HCT116 (cell line): Measurements from ENCODE around the gene FCHSD2. TPM values are rescaled to one million over a fixed set of nuclear protein-coding genes. Genes with fewer than 3 reads are reported as not detected.

Experiments
- ATAC-seq: fragments of 200-7000 bp; cut with Tn5 transposase; 2 replicates; pipeline ENCODE4 v1.9.1; 2020; ENCODE audit warnings: mild to moderate bottlenecking, moderate library complexity
- BruUV-seq: library from RNA; stranded (reverse); fragments of 400-500 nt; replicated peaks from 2 replicates; lab custom pipeline; 2021; lab: Mats Ljungman, UMichigan
- CTCF ChIA-PET: fragments of 300-600 bp; sonication (Branson Sonifier 250); formaldehyde crosslinking; loops from one replicate; lab custom pipeline; 2021; ENCODE audit warnings: antibody characterized with exemption; lab: Charles Lee
- POLR2A ChIA-PET: fragments of 300-600, 350-600 bp; sonication (Branson Sonifier 250); formaldehyde crosslinking; loops from one replicate; lab custom pipeline; 2021; ENCODE audit warnings: antibody characterized with exemption; lab: Charles Lee
- RAD21 ChIA-PET, 2 experiments: fragments of 300-600 bp; sonication (Branson Sonifier 250); formaldehyde crosslinking; loops; one replicate each; lab custom pipeline; 2023; ENCODE audit warnings: low total read pairs in 2 of 2; ENCODE audit not compliant: uncharacterized antibody in 2 of 2, unreplicated experiment in 2 of 2, low non-redundant PET in 1 of 2; lab: Charles Lee
- DNase-seq: peaks from one replicate; pipeline ENCODE4 v3.0.0-alpha.2; 2010; ENCODE audit warnings: low read depth, low spot score
- H2AFZ ChIP-seq: fragments of 200-600 bp; shearing (Covaris generic), sonication (generic); 2 replicates; pipeline ENCODE4 v1.6.1; 2017; ENCODE audit warnings: low read depth, mixed run types, mixed read lengths, antibody characterized with exemption, low read length; ENCODE audit not compliant: poor library complexity, severe bottlenecking
- H3K27ac ChIP-seq: 2 replicates; pipeline ENCODE4 v1.5.1; 2012; ENCODE audit warnings: low read depth, low read length
- H3K27me3 ChIP-seq: fragments of 200-600 bp; sonication (generic); 2 replicates; pipeline ENCODE4 v1.6.1; 2016; ENCODE audit warnings: mixed run types, low read length, mixed read lengths; ENCODE audit not compliant: insufficient read depth
- H3K36me3 ChIP-seq, 2 experiments: fragments of 200-500 bp in 1 of 2; fragments of 200-600 bp in 1 of 2; sonication (Bioruptor generic) in 1 of 2; sonication (generic) in 1 of 2; 2 replicates each; pipeline versions ENCODE4 v1.5.1 to v1.6.1; 2014 to 2016; ENCODE audit warnings: low read length in 2 of 2, inconsistent platforms in 1 of 2, mixed read lengths in 1 of 2, mixed run types in 1 of 2; ENCODE audit not compliant: insufficient read depth in 2 of 2, control insufficient read depth in 1 of 2
- H3K4me1 ChIP-seq, 2 experiments: fragments of 200-600 bp in 1 of 2; sonication (generic) in 1 of 2; 2 replicates each; pipeline versions ENCODE4 v1.5.1 to v1.6.1; 2012 to 2017; ENCODE audit warnings: low read length in 2 of 2, inconsistent platforms in 1 of 2, mild to moderate bottlenecking in 1 of 2, mixed read lengths in 1 of 2, mixed run types in 1 of 2, moderate library complexity in 1 of 2; ENCODE audit not compliant: insufficient read depth in 2 of 2, control insufficient read depth in 1 of 2
- H3K4me2 ChIP-seq: fragments of 200-600 bp; sonication (generic); 2 replicates; pipeline ENCODE4 v1.6.1; 2017; ENCODE audit warnings: mixed run types, low read length, mixed read lengths
- H3K4me3 ChIP-seq, 2 experiments: fragments of 200-600 bp in 1 of 2; sonication (generic) in 1 of 2; replicated peaks in 1 of 2; 2 replicates each; pipeline ENCODE4 v1.5.1; 2011 to 2016; ENCODE audit warnings: low read length in 2 of 2, control low read depth in 1 of 2, low read depth in 1 of 2, mild to moderate bottlenecking in 1 of 2, mixed read lengths in 1 of 2, mixed run types in 1 of 2
- H3K79me2 ChIP-seq: fragments of 200-600 bp; sonication (generic); 2 replicates; pipeline ENCODE4 v1.6.1; 2017; ENCODE audit warnings: mild to moderate bottlenecking, mixed run types, low read length, moderate library complexity, mixed read lengths; ENCODE audit not compliant: insufficient read depth
- H3K9ac ChIP-seq: fragments of 200-600 bp; sonication (generic); 2 replicates; pipeline ENCODE4 v1.6.1; 2016; ENCODE audit warnings: low read length, mixed read lengths
- H3K9me2 ChIP-seq: fragments of 200-600 bp; sonication (generic), shearing (Covaris generic); 2 replicates; pipeline ENCODE4 v1.6.1; 2017; ENCODE audit warnings: mixed run types, mild to moderate bottlenecking, moderate library complexity; ENCODE audit not compliant: insufficient read depth
- H3K9me3 ChIP-seq, 2 experiments: fragments of 200-500 bp in 1 of 2; fragments of 200-600 bp in 1 of 2; sonication (Bioruptor generic) in 1 of 2; sonication (generic) in 1 of 2; 2 replicates each; pipeline ENCODE4 v1.6.1; 2014 to 2017; ENCODE audit warnings: low read length in 2 of 2, mixed read lengths in 2 of 2, inconsistent platforms in 1 of 2, low read depth in 1 of 2, mild to moderate bottlenecking in 1 of 2, mixed run types in 1 of 2, moderate library complexity in 1 of 2; ENCODE audit not compliant: control insufficient read depth in 1 of 2, insufficient read depth in 1 of 2
- H4K20me1 ChIP-seq: fragments of 200-600 bp; sonication (generic), shearing (Covaris generic); 2 replicates; pipeline ENCODE4 v1.6.1; 2017; ENCODE audit warnings: mixed run types, mild to moderate bottlenecking, moderate library complexity; ENCODE audit not compliant: insufficient read depth
- CBX3 ChIP-seq: IDR thresholded peaks from 2 replicates; pipeline ENCODE4 v1.6.1; 2012; ENCODE audit warnings: low read depth
- ELF1 ChIP-seq: IDR thresholded peaks from 2 replicates; pipeline ENCODE4 v1.6.1; 2012; ENCODE audit warnings: low read depth, borderline replicate concordance
- FOSL1 ChIP-seq: IDR thresholded peaks from 2 replicates; pipeline ENCODE4 v1.6.1; 2012; ENCODE audit warnings: low read depth
- POLR2A ChIP-seq: IDR thresholded peaks from 2 replicates; pipeline ENCODE4 v1.7.0; 2011; ENCODE audit warnings: borderline replicate concordance; ENCODE audit not compliant: insufficient read depth, insufficient read length; ENCODE audit errors: extremely low read depth
- RAD21 ChIP-seq: IDR thresholded peaks from 2 replicates; pipeline ENCODE4 v1.6.1; 2012; ENCODE audit warnings: low read depth, mild to moderate bottlenecking
- SP1 ChIP-seq: IDR thresholded peaks from 2 replicates; pipeline ENCODE4 v1.6.1; 2012; ENCODE audit warnings: low read depth
- SRF ChIP-seq: IDR thresholded peaks from 2 replicates; pipeline ENCODE4 v1.6.1; 2012; ENCODE audit warnings: low read depth
- YY1 ChIP-seq: IDR thresholded peaks from 2 replicates; pipeline ENCODE4 v1.6.1; 2011; ENCODE audit warnings: low read length, low read depth, moderate library complexity, mild to moderate bottlenecking; ENCODE audit not compliant: insufficient replicate concordance; ENCODE audit errors: extremely low read depth
- ZNF274 ChIP-seq: fragments of 200-500 bp; sonication (Bioruptor generic); IDR thresholded peaks from 2 replicates; pipeline ENCODE4 v1.6.1; 2014; ENCODE audit warnings: mild to moderate bottlenecking, low read depth, low read length, inconsistent platforms
- intact Hi-C: fragments of 100-400 bp; cut with micrococcal nuclease; formaldehyde crosslinking; loops from 2 replicates; pipeline ENCODE4 v1.10.0; 2022
- total RNA-seq: library from RNA; stranded (reverse); gene quantifications from one replicate; pipeline ENCODE4 v1.2.1, GENCODE V29; 2021; ENCODE audit not compliant: unreplicated experiment
- TF ChIP-seq, protein P1 (sequence below): IDR thresholded peaks from 2 replicates; pipeline ENCODE4 v1.6.1; 2012
- TF ChIP-seq, protein P2 (sequence below), 3 experiments: fragments of 200-600 bp in 1 of 3; sonication (generic) in 1 of 3; IDR thresholded peaks in 2 of 3; conservative IDR thresholded peaks in 1 of 3; 2 replicates each; pipeline ENCODE4 v1.5.1; 2012 to 2017; ENCODE audit warnings: low read depth in 2 of 3, low read length in 2 of 3, antibody characterized with exemption in 1 of 3, borderline replicate concordance in 1 of 3, control low read depth in 1 of 3, mild to moderate bottlenecking in 1 of 3, mixed read lengths in 1 of 3, mixed run types in 1 of 3, moderate library complexity in 1 of 3; ENCODE audit not compliant: insufficient read depth in 1 of 3
- TF ChIP-seq, protein P3 (sequence below): IDR thresholded peaks from 2 replicates; pipeline ENCODE4 v1.6.1; 2012
- TF ChIP-seq, protein P4 (sequence below): IDR thresholded peaks from 2 replicates; pipeline ENCODE4 v1.6.1; 2011; ENCODE audit warnings: mild to moderate bottlenecking, low read length, moderate library complexity; ENCODE audit not compliant: insufficient replicate concordance; ENCODE audit errors: extremely low read depth

Gene FCHSD2
- total RNA-seq, 1 experiment from 2014 or later = 15.0 TPM

DNA sequence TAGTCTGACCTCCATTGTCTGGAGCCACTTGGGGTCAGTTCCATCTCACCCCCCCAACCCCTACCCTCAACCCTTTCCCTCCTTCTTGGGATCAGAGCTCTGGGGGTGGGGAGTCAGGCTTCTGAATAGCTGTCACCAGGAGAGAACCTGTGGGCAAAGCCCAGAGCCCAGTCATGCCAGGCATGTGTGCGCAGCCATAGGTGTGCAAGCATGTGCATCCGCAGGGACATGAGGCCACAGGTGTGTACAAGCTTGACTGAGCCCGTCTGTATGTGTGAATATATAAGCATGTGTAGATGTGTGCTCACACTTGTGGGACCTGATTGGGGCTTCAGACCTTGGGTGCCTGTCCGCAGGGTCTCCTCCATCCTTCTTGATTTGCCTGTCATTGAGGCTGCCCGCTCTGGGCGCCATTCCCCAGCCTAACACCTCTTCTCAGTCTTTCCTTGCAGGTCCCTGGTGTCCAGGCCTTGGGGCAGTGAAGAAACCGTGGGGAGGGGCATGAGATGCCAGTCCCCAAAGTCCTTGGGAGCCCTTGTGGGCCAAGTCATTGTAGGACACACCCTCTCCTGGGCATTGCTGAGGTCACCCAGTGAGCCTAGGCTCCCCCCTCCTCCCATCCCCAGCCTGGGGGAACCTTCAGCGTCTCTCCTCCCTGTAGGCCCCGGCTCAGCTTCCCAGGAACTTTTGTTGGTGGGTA lies 318.9 kb downstream of the FCHSD2 start:
- ATAC-seq (no peak), DNase-seq (no peak)
- no peak for TF ChIP-seq YY1
- TF ChIP-seq, protein P1, sequence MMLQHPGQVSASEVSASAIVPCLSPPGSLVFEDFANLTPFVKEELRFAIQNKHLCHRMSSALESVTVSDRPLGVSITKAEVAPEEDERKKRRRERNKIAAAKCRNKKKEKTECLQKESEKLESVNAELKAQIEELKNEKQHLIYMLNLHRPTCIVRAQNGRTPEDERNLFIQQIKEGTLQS = no peak
- TF ChIP-seq CBX3 = no peak
- no peak for TF ChIP-seq ELF1
- no peak for TF ChIP-seq SP1
- TF ChIP-seq, protein P2, sequence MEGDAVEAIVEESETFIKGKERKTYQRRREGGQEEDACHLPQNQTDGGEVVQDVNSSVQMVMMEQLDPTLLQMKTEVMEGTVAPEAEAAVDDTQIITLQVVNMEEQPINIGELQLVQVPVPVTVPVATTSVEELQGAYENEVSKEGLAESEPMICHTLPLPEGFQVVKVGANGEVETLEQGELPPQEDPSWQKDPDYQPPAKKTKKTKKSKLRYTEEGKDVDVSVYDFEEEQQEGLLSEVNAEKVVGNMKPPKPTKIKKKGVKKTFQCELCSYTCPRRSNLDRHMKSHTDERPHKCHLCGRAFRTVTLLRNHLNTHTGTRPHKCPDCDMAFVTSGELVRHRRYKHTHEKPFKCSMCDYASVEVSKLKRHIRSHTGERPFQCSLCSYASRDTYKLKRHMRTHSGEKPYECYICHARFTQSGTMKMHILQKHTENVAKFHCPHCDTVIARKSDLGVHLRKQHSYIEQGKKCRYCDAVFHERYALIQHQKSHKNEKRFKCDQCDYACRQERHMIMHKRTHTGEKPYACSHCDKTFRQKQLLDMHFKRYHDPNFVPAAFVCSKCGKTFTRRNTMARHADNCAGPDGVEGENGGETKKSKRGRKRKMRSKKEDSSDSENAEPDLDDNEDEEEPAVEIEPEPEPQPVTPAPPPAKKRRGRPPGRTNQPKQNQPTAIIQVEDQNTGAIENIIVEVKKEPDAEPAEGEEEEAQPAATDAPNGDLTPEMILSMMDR (IDR thresholded peaks at IDR 0.05 in 2 of 3, conservative IDR thresholded peaks at IDR 0.05 in 1 of 3; ENCODE audit: borderline replicate concordance in 1 of 3, insufficient read depth in 1 of 3, low read depth in 2 of 3, low read length in 2 of 3) = no peak
- TF ChIP-seq POLR2A = no peak
- no peak for TF ChIP-seq ZNF274
- TF ChIP-seq RAD21 = no peak
- TF ChIP-seq, protein P3, sequence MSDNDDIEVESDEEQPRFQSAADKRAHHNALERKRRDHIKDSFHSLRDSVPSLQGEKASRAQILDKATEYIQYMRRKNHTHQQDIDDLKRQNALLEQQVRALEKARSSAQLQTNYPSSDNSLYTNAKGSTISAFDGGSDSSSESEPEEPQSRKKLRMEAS = no peak
- TF ChIP-seq, protein P4, sequence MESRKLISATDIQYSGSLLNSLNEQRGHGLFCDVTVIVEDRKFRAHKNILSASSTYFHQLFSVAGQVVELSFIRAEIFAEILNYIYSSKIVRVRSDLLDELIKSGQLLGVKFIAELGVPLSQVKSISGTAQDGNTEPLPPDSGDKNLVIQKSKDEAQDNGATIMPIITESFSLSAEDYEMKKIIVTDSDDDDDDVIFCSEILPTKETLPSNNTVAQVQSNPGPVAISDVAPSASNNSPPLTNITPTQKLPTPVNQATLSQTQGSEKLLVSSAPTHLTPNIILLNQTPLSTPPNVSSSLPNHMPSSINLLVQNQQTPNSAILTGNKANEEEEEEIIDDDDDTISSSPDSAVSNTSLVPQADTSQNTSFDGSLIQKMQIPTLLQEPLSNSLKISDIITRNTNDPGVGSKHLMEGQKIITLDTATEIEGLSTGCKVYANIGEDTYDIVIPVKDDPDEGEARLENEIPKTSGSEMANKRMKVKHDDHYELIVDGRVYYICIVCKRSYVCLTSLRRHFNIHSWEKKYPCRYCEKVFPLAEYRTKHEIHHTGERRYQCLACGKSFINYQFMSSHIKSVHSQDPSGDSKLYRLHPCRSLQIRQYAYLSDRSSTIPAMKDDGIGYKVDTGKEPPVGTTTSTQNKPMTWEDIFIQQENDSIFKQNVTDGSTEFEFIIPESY = no peak
- no peak for TF ChIP-seq SRF
- TF ChIP-seq FOSL1 = no peak
- Histone ChIP-seq H4K20me1 (no peaks in the 10 kb centered on the region), H3K27me3 (no peaks in the 10 kb centered on the region), H3K4me3 (no peak overlapping the region), H2AFZ (no peak overlapping the region), H3K9ac (no peak overlapping the region), H3K79me2 (no peaks in the 10 kb centered on the region), H3K36me3 (no peaks in the 10 kb centered on the region), H3K9me2 (no peaks in the 10 kb centered on the region), H3K4me2 (peak overlapping the region; percentile 88; the same call in 1 of the 2 replicates), H3K27ac (no peak overlapping the region), H3K9me3 (no peaks in the 10 kb centered on the region), H3K4me1 (peaks cover 7 to 19% of the 10 kb centered on the region in 2 experiments)
- ChIA-PET POLR2A (no interaction called here), RAD21 (no interaction called here), CTCF (no interaction called here)
- intact Hi-C loops = no loop called here
- no TSS peak for BruUV-seq
